NT2/D1 (cell line): ENCODE data around the gene FNDC3B.

ENCODE experiments used
- SUZ12 ChIP-seq: IDR thresholded peaks from 2 replicates; pipeline ENCODE4 v1.6.1; 2011; ENCODE audit not compliant: insufficient read length, insufficient read depth; ENCODE audit errors: extremely low read depth
- YY1 ChIP-seq: IDR thresholded peaks from 2 replicates; pipeline ENCODE4 v1.6.1; 2011; ENCODE audit not compliant: insufficient read length, insufficient read depth
- ZNF274 ChIP-seq: IDR thresholded peaks from 2 replicates; pipeline ENCODE4 v1.6.1; 2011; ENCODE audit warnings: mild to moderate bottlenecking, low read depth, low read length

- no peak for TF ChIP-seq ZNF274
- TF ChIP-seq YY1: no peak
- TF ChIP-seq SUZ12: no peak
These were observed 344.0 kb downstream of the FNDC3B start for GRCh38 chr3:172383306-172383796.
